Spinal cord (tissue), 10 donors: ENCODE results near the gene ENOX1. TPM values are rescaled to one million over a fixed set of nuclear protein-coding genes. Genes with fewer than 3 reads are reported as not detected.

Source experiments
- DNase-seq, 6 donors: peaks; one replicate each; pipeline versions ENCODE4 v3.0.0 to v3.0.0-alpha.2; 2013 to 2015; ENCODE audit warnings: low spot score in 6 of 6, low read depth in 4 of 6
- H3K27ac ChIP-seq: one replicate; pipeline ENCODE4 v1.5.1; 2013; ENCODE audit warnings: low read depth, low read length, control low read depth
- H3K27me3 ChIP-seq: one replicate; pipeline ENCODE4 v1.6.1; 2013; ENCODE audit warnings: low read length; ENCODE audit not compliant: control insufficient read depth, insufficient read depth
- H3K36me3 ChIP-seq: one replicate; pipeline ENCODE4 v1.6.1; 2013; ENCODE audit warnings: low read length; ENCODE audit not compliant: control insufficient read depth, insufficient read depth
- H3K4me1 ChIP-seq: one replicate; pipeline ENCODE4 v1.6.1; 2013; ENCODE audit warnings: low read length; ENCODE audit not compliant: control insufficient read depth, insufficient read depth
- H3K4me3 ChIP-seq: one replicate; pipeline ENCODE4 v1.5.1; 2013; ENCODE audit warnings: low read depth, low read length, control low read depth
- H3K9me3 ChIP-seq: one replicate; pipeline ENCODE4 v1.6.1; 2013; ENCODE audit warnings: low read length; ENCODE audit not compliant: control insufficient read depth, insufficient read depth
- WGBS: methylation state at CpG from one replicate; pipeline ENCODE4 v1.1.5; 2013; ENCODE audit warnings: missing lambda C conversion rate; ENCODE audit not compliant: insufficient coverage; 5-methylcytosine and 5-hydroxymethylcytosine counted together
- polyA plus RNA-seq, 2 donors: library from polyadenylated mRNA; unstranded; fragments of 120-200 nt; gene quantifications; one replicate each; pipeline ENCODE4 v1.2.1, GENCODE V29; 2013; ENCODE audit not compliant: insufficient read length in 2 of 2
- total RNA-seq, 2 donors: library from RNA; depleted of rRNA in 1 of 2; stranded (reverse); fragments of 120-200 nt in 1 of 2; fragments of >200 nt in 1 of 2; gene quantifications; one replicate each; pipeline versions ENCODE4 v1.2.3 to v1.2.4, GENCODE V29; 2013 to 2014
- donor health status: healthy.

ENOX1 gene
- total and polyA plus RNA-seq, 4 donors: 17.9 to 20.5 (median 19.2) TPM

- DNase-seq: peak in 2 of 6 donors; percentile 26 to 79
- Histone ChIP-seq H3K4me3 (no peak overlapping the region), H3K27ac (peak overlapping the region; percentile 10)
Observed at GRCh38 chr13:43572656-43573360, 214.0 kb downstream of the ENOX1 start.

GRCh38 chr13:43569658-43570057 is 217.1 kb downstream of the ENOX1 start:
- H3K9me3 ChIP-seq: no peaks in the 10 kb centered on the region
- H3K27me3 ChIP-seq: no peaks in the 10 kb centered on the region
- no peak for DNase-seq
- WGBS: 18% methylated on average over 1 of the region's 2 CpGs
- no peak overlapping the region for H3K27ac ChIP-seq
- peaks cover 3% of the 10 kb centered on the region for H3K4me1 ChIP-seq
- no peaks in the 10 kb centered on the region for H3K36me3 ChIP-seq
- H3K4me3 ChIP-seq: no peak overlapping the region

More at GRCh38 chr13:43572656-43573360, 214.0 kb downstream of the ENOX1 start:
- H3K27me3 ChIP-seq: no peaks in the 10 kb centered on the region
- no peaks in the 10 kb centered on the region for H3K36me3 ChIP-seq
- H3K4me1 ChIP-seq: no peaks in the 10 kb centered on the region
- 15% methylated on average over 1 of the region's 3 CpGs for WGBS
- H3K9me3 ChIP-seq: no peaks in the 10 kb centered on the region

- Histone ChIP-seq H3K27me3 (no peaks in the 10 kb centered on the region), H3K4me3 (no peak overlapping the region), H3K27ac (no peak overlapping the region), H3K36me3 (no peaks in the 10 kb centered on the region), H3K9me3 (no peaks in the 10 kb centered on the region), H3K4me1 (peaks cover 3% of the 10 kb centered on the region)
- no peak for DNase-seq
- no CpG with 5 or more reads among the region's 1 CpG for WGBS
Observed at GRCh38 chr13:43567608-43568007, 219.2 kb downstream of the ENOX1 start.

GRCh38 chr13:43564952-43565351 is 221.8 kb downstream of the ENOX1 start:
- no peak for DNase-seq
- no CpG with 5 or more reads among the region's 1 CpG for WGBS
- Histone ChIP-seq H3K9me3 (no peaks in the 10 kb centered on the region), H3K27ac (no peak overlapping the region), H3K27me3 (no peaks in the 10 kb centered on the region), H3K4me3 (no peak overlapping the region), H3K36me3 (no peaks in the 10 kb centered on the region), H3K4me1 (peaks cover 3% of the 10 kb centered on the region)

GRCh38 chr13:43561081-43561480 is 225.7 kb downstream of the ENOX1 start:
- WGBS: 76% methylated on average over 2 of the region's 4 CpGs
- Histone ChIP-seq H3K27me3 (no peaks in the 10 kb centered on the region), H3K4me3 (no peak overlapping the region), H3K36me3 (no peaks in the 10 kb centered on the region), H3K4me1 (peaks cover 3% of the 10 kb centered on the region), H3K27ac (no peak overlapping the region), H3K9me3 (no peaks in the 10 kb centered on the region)
- no peak for DNase-seq

- H3K9me3 ChIP-seq: no peaks in the 10 kb centered on the region
- H3K27me3 ChIP-seq: no peaks in the 10 kb centered on the region
- H3K4me1 ChIP-seq: no peaks in the 10 kb centered on the region
- peak in 1 of 6 donors; percentile 42 for DNase-seq
- WGBS: no CpG with 5 or more reads among the region's 1 CpG
- H3K27ac ChIP-seq: no peak overlapping the region
- H3K4me3 ChIP-seq: no peak overlapping the region
- H3K36me3 ChIP-seq: no peaks in the 10 kb centered on the region
Observed at GRCh38 chr13:43558939-43559338, 227.8 kb downstream of the ENOX1 start.

- no CpG with 5 or more reads among the region's 1 CpG for WGBS
- DNase-seq: peak in 1 of 6 donors; percentile 62
- Histone ChIP-seq H3K4me1 (no peaks in the 10 kb centered on the region), H3K9me3 (no peaks in the 10 kb centered on the region), H3K36me3 (no peaks in the 10 kb centered on the region), H3K27ac (no peak overlapping the region), H3K27me3 (no peaks in the 10 kb centered on the region), H3K4me3 (no peak overlapping the region)
Observed at GRCh38 chr13:43558326-43558725, 228.4 kb downstream of the ENOX1 start.

- Histone ChIP-seq H3K4me3 (no peak overlapping the region), H3K36me3 (no peaks in the 10 kb centered on the region), H3K9me3 (no peaks in the 10 kb centered on the region), H3K4me1 (no peaks in the 10 kb centered on the region), H3K27me3 (no peaks in the 10 kb centered on the region), H3K27ac (no peak overlapping the region)
- WGBS: no CpG with 5 or more reads among the region's 2 CpGs
- no peak for DNase-seq
Observed at GRCh38 chr13:43555667-43556066, 231.1 kb downstream of the ENOX1 start.

GRCh38 chr13:43551897-43552456 is 234.8 kb downstream of the ENOX1 start:
- WGBS: 80% methylated on average over 1 of the region's 3 CpGs
- DNase-seq: no peak
- Histone ChIP-seq H3K27ac (no peak overlapping the region), H3K36me3 (no peaks in the 10 kb centered on the region), H3K4me3 (no peak overlapping the region), H3K9me3 (no peaks in the 10 kb centered on the region), H3K27me3 (no peaks in the 10 kb centered on the region), H3K4me1 (peaks cover under 1% of the 10 kb centered on the region)

- H3K4me3 ChIP-seq: no peak overlapping the region
- no peaks in the 10 kb centered on the region for H3K36me3 ChIP-seq
- H3K27ac ChIP-seq: peak overlapping the region; percentile 1
- 30% methylated on average over 3 of the region's 3 CpGs for WGBS
- no peaks in the 10 kb centered on the region for H3K27me3 ChIP-seq
- peak in 4 of 6 donors; percentile 21 to 82 (median 26) for DNase-seq
- H3K4me1 ChIP-seq: peaks cover 11% of the 10 kb centered on the region
- no peaks in the 10 kb centered on the region for H3K9me3 ChIP-seq
Observed at GRCh38 chr13:43546816-43547215, 240.0 kb downstream of the ENOX1 start.
